H9 (cell line): ENCODE data around the gene NBEA. TPM values are rescaled to one million over a fixed set of nuclear protein-coding genes. Genes with fewer than 3 reads are reported as not detected.

ENCODE experiments used
- DNase-seq: peaks from one replicate; pipeline ENCODE4 v3.0.0-alpha.2; 2017
- H2AFZ ChIP-seq: one replicate; pipeline ENCODE4 v1.6.1; 2013; ENCODE audit warnings: mild to moderate bottlenecking, low read length, control low read depth, moderate library complexity
- H2AK5ac ChIP-seq: 2 replicates; pipeline ENCODE4 v1.6.1; 2013; ENCODE audit warnings: low read length, control low read depth, mixed read lengths; ENCODE audit not compliant: insufficient read length
- H2BK120ac ChIP-seq: one replicate; pipeline ENCODE4 v1.6.1; 2013; ENCODE audit warnings: low read depth, mild to moderate bottlenecking, low read length, control low read depth, inconsistent platforms; ENCODE audit not compliant: poor library complexity, severe bottlenecking
- H2BK12ac ChIP-seq: 2 replicates; pipeline ENCODE4 v1.6.1; 2013; ENCODE audit warnings: low read length, control low read depth, mixed read lengths, low read depth; ENCODE audit not compliant: insufficient read length
- H2BK15ac ChIP-seq: 2 replicates; pipeline ENCODE4 v1.6.1; 2013; ENCODE audit warnings: low read depth, low read length, control low read depth
- H2BK20ac ChIP-seq: one replicate; pipeline ENCODE4 v1.6.1; 2013; ENCODE audit warnings: low read depth, mild to moderate bottlenecking, low read length, control low read depth, inconsistent platforms; ENCODE audit not compliant: poor library complexity, severe bottlenecking
- H2BK5ac ChIP-seq: 2 replicates; pipeline ENCODE4 v1.6.1; 2013; ENCODE audit warnings: low read length, control low read depth, mixed read lengths; ENCODE audit not compliant: insufficient read length
- H3K14ac ChIP-seq: 2 replicates; pipeline ENCODE4 v1.6.1; 2013; ENCODE audit warnings: low read length, control low read depth; ENCODE audit not compliant: insufficient read depth
- H3K18ac ChIP-seq: 2 replicates; pipeline ENCODE4 v1.6.1; 2013; ENCODE audit warnings: low read depth, mild to moderate bottlenecking, mixed read lengths, low read length, control low read depth; ENCODE audit not compliant: insufficient read length
- H3K23ac ChIP-seq: 2 replicates; pipeline ENCODE4 v1.6.1; 2013; ENCODE audit warnings: low read length, control low read depth, mixed read lengths, low read depth; ENCODE audit not compliant: insufficient read length
- H3K23me2 ChIP-seq: 2 replicates; pipeline ENCODE4 v1.6.1; 2013; ENCODE audit warnings: low read depth, mild to moderate bottlenecking, mixed read lengths, low read length, control low read depth; ENCODE audit not compliant: insufficient read length, poor library complexity, severe bottlenecking
- H3K27ac ChIP-seq: 2 replicates; pipeline ENCODE4 v1.5.1; 2013; ENCODE audit warnings: low read length, control low read depth, mixed read lengths, low read depth; ENCODE audit not compliant: insufficient read length
- H3K27me3 ChIP-seq: 2 replicates; pipeline ENCODE4 v1.6.1; 2013; ENCODE audit warnings: low read length, control low read depth, inconsistent platforms; ENCODE audit not compliant: insufficient read depth
- H3K4ac ChIP-seq: 2 replicates; pipeline ENCODE4 v1.6.1; 2013; ENCODE audit warnings: low read depth, mild to moderate bottlenecking, control low read depth, inconsistent platforms, low read length, moderate library complexity
- H3K4me1 ChIP-seq: 2 replicates; pipeline ENCODE4 v1.6.1; 2013; ENCODE audit warnings: low read length, control low read depth, inconsistent platforms; ENCODE audit not compliant: insufficient read depth
- H3K4me2 ChIP-seq: 2 replicates; pipeline ENCODE4 v1.6.1; 2013; ENCODE audit warnings: low read length, control low read depth, mixed read lengths; ENCODE audit not compliant: insufficient read length, insufficient read depth
- H3K56ac ChIP-seq: 2 replicates; pipeline ENCODE4 v1.6.1; 2013; ENCODE audit warnings: low read depth, mild to moderate bottlenecking, mixed read lengths, low read length, control low read depth; ENCODE audit not compliant: insufficient read length
- H3K79me1 ChIP-seq: 2 replicates; pipeline ENCODE4 v1.6.1; 2013; ENCODE audit warnings: low read depth, mild to moderate bottlenecking, moderate library complexity, low read length, control low read depth, inconsistent platforms; ENCODE audit not compliant: insufficient read depth, poor library complexity, severe bottlenecking
- H3K79me2 ChIP-seq: 2 replicates; pipeline ENCODE4 v1.6.1; 2013; ENCODE audit warnings: low read length, control low read depth, inconsistent platforms; ENCODE audit not compliant: insufficient read depth
- H3K9ac ChIP-seq: 2 replicates; pipeline ENCODE4 v1.6.1; 2013; ENCODE audit warnings: low read length, control low read depth, mixed read lengths; ENCODE audit not compliant: insufficient read length; ENCODE audit errors: extremely low read depth
- H3K9me3 ChIP-seq: one replicate; pipeline ENCODE4 v1.6.1; 2013; ENCODE audit warnings: low read depth, low read length, inconsistent platforms; ENCODE audit not compliant: control insufficient read depth
- H3T11ph ChIP-seq: one replicate; pipeline ENCODE4 v1.6.1; 2013; ENCODE audit warnings: mild to moderate bottlenecking, low read length, control low read depth, inconsistent platforms
- H4K20me1 ChIP-seq: one replicate; pipeline ENCODE4 v1.6.1; 2013; ENCODE audit not compliant: control insufficient read depth, insufficient read length, insufficient read depth
- H4K5ac ChIP-seq: 2 replicates; pipeline ENCODE4 v1.6.1; 2013; ENCODE audit warnings: low read depth, mild to moderate bottlenecking, mixed read lengths, low read length, control low read depth; ENCODE audit not compliant: insufficient read length
- H4K8ac ChIP-seq: replicated peaks from 2 replicates; pipeline ENCODE4 v1.6.1; 2013; ENCODE audit warnings: low read length, control low read depth, mixed read lengths, low read depth; ENCODE audit not compliant: insufficient read length
- H4K91ac ChIP-seq: 2 replicates; pipeline ENCODE4 v1.6.1; 2013; ENCODE audit warnings: low read depth, mild to moderate bottlenecking, moderate library complexity, mixed read lengths, low read length, control low read depth; ENCODE audit not compliant: insufficient read length
- H3K27ac Mint-ChIP-seq, 3 experiments: 2 replicates in 2 of 3; 3 replicates in 1 of 3; pipeline ENCODE4 v1.8.0; 2020 to 2021; ENCODE audit warnings: mixed read lengths in 3 of 3, mild to moderate bottlenecking in 1 of 3, moderate library complexity in 1 of 3
- H3K27me3 Mint-ChIP-seq: 2 replicates; pipeline ENCODE4 v1.8.0; 2021; ENCODE audit warnings: low read depth, mild to moderate bottlenecking, moderate library complexity, mixed read lengths
- H3K36me3 Mint-ChIP-seq, 3 experiments: 2 replicates in 2 of 3; 3 replicates in 1 of 3; pipeline ENCODE4 v1.8.0; 2020 to 2021; ENCODE audit warnings: low read depth in 3 of 3, mixed read lengths in 3 of 3; ENCODE audit not compliant: insufficient read depth in 1 of 3
- H3K4me1 Mint-ChIP-seq, 2 experiments: 2 replicates each; pipeline ENCODE4 v1.8.0; 2020; ENCODE audit warnings: mixed read lengths in 2 of 2
- H3K4me3 Mint-ChIP-seq, 2 experiments: 2 replicates in 1 of 2; 3 replicates in 1 of 2; pipeline ENCODE4 v1.8.0; 2020 to 2021; ENCODE audit warnings: mild to moderate bottlenecking in 2 of 2, mixed read lengths in 2 of 2, moderate library complexity in 1 of 2
- H3K9me3 Mint-ChIP-seq, 2 experiments: 2 replicates in 1 of 2; 3 replicates in 1 of 2; pipeline ENCODE4 v1.8.0; 2020; ENCODE audit warnings: mild to moderate bottlenecking in 2 of 2, mixed read lengths in 2 of 2, moderate library complexity in 1 of 2
- CTCF ChIP-seq: fragments of 200-600 bp; sonication (generic); conservative IDR thresholded peaks from 3 replicates; pipeline ENCODE4 v1.8.0; 2021; ENCODE audit warnings: antibody characterized with exemption, mild to moderate bottlenecking
- WGBS: extraction: QIAGEN DNeasy Blood & Tissue Kit; methylation state at CpG from one replicate; pipeline ENCODE4 v1.1.7; 2013; ENCODE audit warnings: missing lambda C conversion rate, low lambda C conversion rate, mixed read lengths; ENCODE audit not compliant: insufficient read length; ENCODE audit errors: extremely low coverage; 5-methylcytosine and 5-hydroxymethylcytosine counted together
- total RNA-seq: library from RNA; stranded (reverse); gene quantifications from 2 replicates; pipeline ENCODE4 v1.2.1, GENCODE V29; 2021

Gene NBEA
- total RNA-seq, 1 experiment from 2014 or later = 17.3 TPM

- H2BK5ac ChIP-seq = no peak overlapping the region
- no peak overlapping the region for H3K4ac ChIP-seq
- H4K5ac ChIP-seq = no peak overlapping the region
- no peak overlapping the region for H2BK20ac ChIP-seq
- peaks cover 15% of the 10 kb centered on the region for H3K23me2 ChIP-seq
- H3T11ph ChIP-seq = no peak overlapping the region
- no peak overlapping the region for H4K8ac ChIP-seq
- no peak overlapping the region for H2BK15ac ChIP-seq
- no CpG with 5 or more reads among the region's 62 CpGs for WGBS
- H3K4me1 Mint-ChIP-seq = peaks cover 37 to 44% of the 10 kb centered on the region in 2 experiments
- H3K79me2 ChIP-seq = no peaks in the 10 kb centered on the region; the same call in 1 of the 2 replicates
- H2AFZ ChIP-seq = no peak overlapping the region
- H3K4me2 ChIP-seq = peak overlapping the region; percentile 59
- no peak overlapping the region for H4K91ac ChIP-seq
- H3K56ac ChIP-seq = no peak overlapping the region
- H3K9me3 ChIP-seq = no peaks in the 10 kb centered on the region
- no peaks in the 10 kb centered on the region for H4K20me1 ChIP-seq
- H3K27me3 ChIP-seq = no peaks in the 10 kb centered on the region
- peak; percentile 11; the same call in 1 of the 3 replicates for TF ChIP-seq CTCF
- H3K27me3 Mint-ChIP-seq = peaks cover 4% of the 10 kb centered on the region
- H3K79me1 ChIP-seq = no peaks in the 10 kb centered on the region
- no peak overlapping the region for H3K23ac ChIP-seq
- H3K4me1 ChIP-seq = peaks cover 1% of the 10 kb centered on the region; the same call in 1 of the 2 replicates
- peak overlapping the region; percentile 92 to 93 for H3K4me3 Mint-ChIP-seq
- H3K36me3 Mint-ChIP-seq = peaks cover 0 to 2% (median 0%) of the 10 kb centered on the region in 3 experiments; a peak in 1 of 7 replicates
- peak overlapping the region; percentile 28 for H3K9ac ChIP-seq
- no peak overlapping the region for H3K27ac ChIP-seq
- H2BK12ac ChIP-seq = no peak overlapping the region
- peaks cover 0 to 2% of the 10 kb centered on the region in 2 experiments; a peak in 1 of 5 replicates for H3K9me3 Mint-ChIP-seq
- no peak overlapping the region for H2BK120ac ChIP-seq
- H3K27ac Mint-ChIP-seq = peak overlapping the region in 2 of 3 experiments; percentile 21 to 96; a peak in 5 of 7 replicates
- no peak overlapping the region for H3K18ac ChIP-seq
- H2AK5ac ChIP-seq = no peak overlapping the region
- H3K14ac ChIP-seq = no peak overlapping the region
- peak; percentile 68 for DNase-seq
Observed at GRCh38 chr13:34942732-34943435, 814 bp downstream of the NBEA start.
